Sciatic nerve (tissue), 2 donors: Measurements from ENCODE around the gene WDR18. TPM values are rescaled to one million over a fixed set of nuclear protein-coding genes. Genes with fewer than 3 reads are reported as not detected.
A peak's percentile ranks its signal among the peaks of the same experiment; 100 is the strongest.
"Not testable (repeated sequence)": the region's sequence is repeated elsewhere in the genome, so short reads cannot be mapped to it uniquely, and the experiment has no call there.

Experiments
- ATAC-seq: fragments of 200-7000 bp; cut with Tn5 transposase; one replicate; pipeline ENCODE4 v1.9.1; 2020; ENCODE audit warnings: mild to moderate bottlenecking, moderate library complexity
- DNase-seq: peaks from one replicate; pipeline ENCODE4 v3.0.0-alpha.2; 2020; ENCODE audit warnings: low spot score
- intact Hi-C: fragments of 100-400 bp; cut with DNase I; formaldehyde crosslinking; loops from one replicate; pipeline ENCODE4 v1.14.2; 2022
- total RNA-seq: library from RNA; stranded (reverse); fragmentation: NEBNext Ultra II Directional; extraction: Animal tissue kit (Norgen Biotek cat#: 25700); gene quantifications from one replicate; pipeline ENCODE4 v1.2.1, GENCODE V29; 2021
- donor health status: DM: no; HTN: no; CAD: no.
- donor health status: DM: no; HTN: no; CAD: no.

The WDR18 gene
- total RNA-seq, 1 donor from 2014 or later: 20.3 TPM

GRCh38 chr19:947707-948539, 36.2 kb upstream of the WDR18 start:
- DNase-seq (peak; percentile 79), ATAC-seq (peak; percentile 71)
- intact Hi-C loops: no loop called here

- intact Hi-C loops: no loop called here
- DNase-seq: no peak
- ATAC-seq: no peak
These were observed 35.2 kb upstream of the WDR18 start for GRCh38 chr19:948842-949496.

- DNase-seq (no peak), ATAC-seq (no peak)
- intact Hi-C loops: no loop called here
These were observed 33.6 kb upstream of the WDR18 start for GRCh38 chr19:950352-951066.

GRCh38 chr19:952049-952679, 32.0 kb upstream of the WDR18 start:
- no peak for DNase-seq
- ATAC-seq: no peak
- intact Hi-C loops: no loop called here

GRCh38 chr19:952680-953444, 31.3 kb upstream of the WDR18 start:
- no peak for DNase-seq
- ATAC-seq: no peak
- intact Hi-C loops: no loop called here

- intact Hi-C loops: no loop called here
- DNase-seq: no peak
- ATAC-seq: peak; percentile 18
These were observed 30.5 kb upstream of the WDR18 start for GRCh38 chr19:953445-954271.

- ATAC-seq (no peak), DNase-seq (no peak)
- intact Hi-C loops: no loop called here
These were observed 29.9 kb upstream of the WDR18 start for GRCh38 chr19:954272-954671.

GRCh38 chr19:954672-955494, 29.3 kb upstream of the WDR18 start:
- DNase-seq (no peak), ATAC-seq (peak; percentile 44)
- intact Hi-C loops: no loop called here

GRCh38 chr19:955803-956765, 28.1 kb upstream of the WDR18 start:
- intact Hi-C loops: no loop called here
- ATAC-seq (no peak), DNase-seq (no peak)

- DNase-seq (no peak), ATAC-seq (no peak)
- intact Hi-C loops: no loop called here
These were observed 27.2 kb upstream of the WDR18 start for GRCh38 chr19:956766-957440.

GRCh38 chr19:957578-957977, 26.6 kb upstream of the WDR18 start:
- ATAC-seq, DNase-seq, intact Hi-C loops: not testable (repeated sequence)

GRCh38 chr19:958967-959855, 24.9 kb upstream of the WDR18 start:
- intact Hi-C loops: no loop called here
- DNase-seq (no peak), ATAC-seq (no peak)

- no peak for DNase-seq
- no peak for ATAC-seq
- intact Hi-C loops: no loop called here
These were observed 24.1 kb upstream of the WDR18 start for GRCh38 chr19:960020-960419.

GRCh38 chr19:960601-960938, 23.6 kb upstream of the WDR18 start:
- intact Hi-C loops: no loop called here
- ATAC-seq: no peak
- no peak for DNase-seq
